Umbilical cord (tissue), 2 donors: ENCODE measurements around the gene KANK2. TPM values are rescaled to one million over a fixed set of nuclear protein-coding genes. Genes with fewer than 3 reads are reported as not detected.
A peak's percentile ranks its signal among the peaks of the same experiment; 100 is the strongest.

Source experiments
- DNase-seq: peaks from one replicate; pipeline ENCODE4 v3.0.0-alpha.2; 2015; ENCODE audit warnings: low spot score
- total RNA-seq: library from RNA; depleted of rRNA; stranded (reverse); fragments of >200 nt; gene quantifications from one replicate; pipeline ENCODE4 v1.2.3, GENCODE V29; 2014; ENCODE audit warnings: low replicate concordance; ENCODE audit not compliant: insufficient read depth

Gene KANK2
- total RNA-seq, 1 donor from 2014 or later = 331 TPM

DNA sequence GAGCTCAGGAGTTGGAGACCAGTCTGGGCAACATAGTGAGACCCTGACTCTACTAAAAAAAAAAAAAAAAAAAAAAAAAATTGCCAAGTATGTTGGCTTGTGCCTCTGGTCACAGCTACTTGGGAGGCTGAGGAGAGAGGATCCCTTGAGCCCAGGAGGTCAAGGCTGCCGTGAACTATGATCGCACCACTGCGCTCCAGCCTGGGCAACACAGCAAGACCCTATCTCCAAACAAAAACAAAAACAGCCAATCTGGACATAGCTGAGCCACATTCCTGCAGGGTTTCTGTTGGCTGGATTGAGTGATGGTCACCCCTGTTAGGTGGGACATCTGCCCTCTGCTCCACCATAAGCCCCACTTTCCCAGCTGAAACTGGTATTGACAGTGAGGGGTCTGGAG, 28.5 kb upstream of the KANK2 start:
- DNase-seq = no peak

DNA sequence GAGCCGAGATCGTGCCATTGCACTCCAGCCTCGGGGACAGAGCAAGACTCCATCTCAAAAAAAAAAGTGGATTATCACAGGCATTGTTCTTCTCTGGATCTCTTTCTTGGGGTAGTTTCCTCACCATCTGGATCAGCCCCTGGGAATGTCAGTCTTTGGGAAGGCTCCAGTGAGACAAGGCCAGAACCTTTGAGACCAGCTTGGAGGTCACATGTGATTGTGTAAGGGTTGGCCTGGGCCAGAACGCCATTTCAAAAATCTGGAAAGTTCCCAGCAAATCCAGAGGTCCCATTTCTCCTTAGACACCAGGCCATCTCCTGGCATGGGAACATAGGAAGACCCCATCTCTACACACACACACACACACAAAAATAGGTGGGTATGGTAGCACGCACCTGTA, 27.8 kb upstream of the KANK2 start:
- no peak for DNase-seq

DNA sequence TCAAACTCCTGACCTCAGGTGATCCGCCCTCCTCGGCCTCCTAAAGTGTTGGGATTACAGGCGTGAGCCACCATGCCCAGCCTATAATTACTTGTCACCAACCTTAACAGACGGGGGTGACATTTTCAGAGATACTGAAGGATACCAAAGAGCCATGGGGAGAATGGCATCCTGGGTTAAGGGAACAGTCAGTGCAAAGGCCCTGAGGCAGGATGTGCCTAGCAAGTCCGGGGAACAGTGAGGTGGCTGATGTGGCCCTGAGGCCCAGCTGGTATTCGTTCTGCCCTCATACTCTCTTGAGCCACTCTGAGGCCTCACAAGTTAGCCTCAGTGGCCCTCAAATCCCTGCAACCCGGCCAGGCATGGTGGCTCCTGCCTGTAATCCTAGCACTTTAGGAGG, 27.1 kb upstream of the KANK2 start:
- DNase-seq = no peak

DNA sequence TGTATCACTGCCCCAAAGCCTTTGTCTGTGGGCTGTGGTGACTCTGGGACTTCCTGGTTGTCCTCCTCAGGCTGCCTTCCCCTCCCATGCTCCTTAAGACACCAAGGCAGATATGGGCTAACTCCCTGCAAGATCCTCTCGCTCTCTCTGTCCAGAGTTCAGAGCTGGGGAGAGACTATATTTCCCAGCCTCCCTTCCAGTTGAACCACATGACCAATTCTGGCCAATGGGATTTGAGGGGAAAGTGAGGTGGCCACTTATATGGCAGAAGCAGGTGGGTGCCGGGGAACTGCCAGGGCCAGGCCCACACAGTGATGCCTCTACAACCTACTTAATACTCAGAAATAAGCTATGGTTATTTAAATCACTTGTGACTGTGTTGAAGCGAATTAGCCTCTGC, 25.9 kb upstream of the KANK2 start:
- no peak for DNase-seq

DNA sequence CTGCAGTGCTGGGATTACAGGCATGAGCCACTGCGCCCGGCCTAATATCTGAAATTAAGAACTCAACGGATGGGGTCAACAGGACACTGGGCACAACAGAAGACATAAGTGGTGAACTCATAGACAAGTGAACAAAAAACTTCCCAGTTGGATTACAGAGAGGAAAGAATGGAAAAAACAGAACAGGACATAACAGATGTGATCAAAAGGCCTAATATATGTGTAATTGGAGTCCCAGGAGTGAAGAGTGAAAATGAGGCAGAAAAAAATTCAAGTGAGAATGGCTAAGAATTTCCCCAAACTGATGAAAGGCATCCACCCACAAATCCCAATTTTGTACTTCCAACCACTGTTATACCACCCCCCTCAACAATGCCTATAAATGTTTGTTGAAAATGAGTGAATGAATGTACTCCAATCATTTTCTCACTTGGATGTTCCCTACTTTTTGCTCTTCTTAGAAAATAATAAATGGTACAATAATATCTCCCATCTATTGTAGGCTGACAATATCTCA, 23.8 kb upstream of the KANK2 start:
- DNase-seq = no peak

DNA sequence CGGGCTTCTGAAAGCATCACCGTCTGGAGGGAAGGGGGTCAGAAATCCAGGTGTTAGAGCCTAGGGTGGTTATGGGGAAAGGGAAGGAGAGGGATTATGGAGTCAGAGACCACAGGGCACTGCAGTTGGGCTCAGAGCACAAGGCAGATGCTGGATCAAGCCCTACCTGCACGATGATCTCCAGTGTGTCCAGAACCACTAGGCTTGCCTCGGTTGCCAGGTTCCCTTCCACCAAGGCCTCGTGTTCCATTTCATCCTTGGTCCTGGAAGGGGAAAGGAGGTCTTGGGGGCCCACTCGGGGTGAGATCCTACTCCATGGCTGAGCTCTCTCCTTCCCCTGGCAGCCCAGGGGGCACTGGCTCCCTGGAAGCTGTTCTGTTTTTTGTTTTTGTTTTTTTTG, 17.0 kb upstream of the KANK2 start:
- DNase-seq = no peak

DNA sequence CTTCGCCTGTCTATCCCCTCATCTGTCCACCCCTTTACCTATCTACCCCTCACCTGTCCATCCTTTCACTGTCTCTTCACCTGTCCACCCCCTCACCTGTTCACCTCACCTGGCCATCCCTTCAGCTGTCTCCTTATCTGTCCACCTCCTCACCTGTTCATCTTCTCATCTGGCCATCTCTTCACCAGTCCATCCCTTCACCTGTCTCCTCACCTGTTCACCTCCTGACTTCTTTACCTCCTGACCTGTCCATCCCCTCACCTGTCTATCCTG, 13.2 kb upstream of the KANK2 start:
- no peak for DNase-seq

DNA sequence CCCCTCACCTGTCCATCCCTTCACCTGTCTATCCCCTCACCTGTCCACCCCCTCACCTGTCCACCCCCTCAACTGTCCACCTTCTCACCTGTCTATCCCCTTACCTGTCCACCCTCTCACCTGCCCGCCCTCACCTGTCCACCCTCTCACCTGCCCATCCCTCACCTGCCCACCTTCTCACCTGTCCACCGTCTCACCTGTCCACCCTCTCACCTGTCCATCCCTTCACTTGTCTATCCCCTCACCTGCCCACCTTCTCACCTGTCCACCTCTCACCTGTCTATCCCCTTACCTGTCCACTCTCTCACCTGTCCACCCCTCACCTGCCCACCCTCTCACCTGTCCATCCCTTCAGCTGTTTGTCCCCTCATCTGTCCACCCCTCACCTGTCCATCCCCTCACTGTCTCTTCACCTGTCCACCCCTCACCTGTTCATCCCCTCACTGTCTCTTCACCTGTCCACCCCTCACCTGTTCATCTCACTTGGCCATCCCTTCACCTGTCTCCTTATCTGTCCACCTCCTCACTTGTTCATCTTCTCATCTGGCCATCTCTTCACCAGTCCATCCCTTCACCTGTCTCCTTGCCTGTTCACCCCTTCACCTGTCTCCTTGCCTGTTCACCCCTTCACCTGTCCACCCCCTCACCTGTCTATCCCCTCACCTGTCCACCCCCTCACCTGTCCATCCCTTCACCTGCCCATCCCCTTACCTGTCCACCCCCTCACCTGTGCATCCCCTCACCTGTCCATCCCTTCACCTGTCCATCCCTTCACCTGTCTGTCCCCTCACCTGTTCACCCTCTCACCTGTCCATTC, 12.7 kb upstream of the KANK2 start:
- no peak for DNase-seq

DNA sequence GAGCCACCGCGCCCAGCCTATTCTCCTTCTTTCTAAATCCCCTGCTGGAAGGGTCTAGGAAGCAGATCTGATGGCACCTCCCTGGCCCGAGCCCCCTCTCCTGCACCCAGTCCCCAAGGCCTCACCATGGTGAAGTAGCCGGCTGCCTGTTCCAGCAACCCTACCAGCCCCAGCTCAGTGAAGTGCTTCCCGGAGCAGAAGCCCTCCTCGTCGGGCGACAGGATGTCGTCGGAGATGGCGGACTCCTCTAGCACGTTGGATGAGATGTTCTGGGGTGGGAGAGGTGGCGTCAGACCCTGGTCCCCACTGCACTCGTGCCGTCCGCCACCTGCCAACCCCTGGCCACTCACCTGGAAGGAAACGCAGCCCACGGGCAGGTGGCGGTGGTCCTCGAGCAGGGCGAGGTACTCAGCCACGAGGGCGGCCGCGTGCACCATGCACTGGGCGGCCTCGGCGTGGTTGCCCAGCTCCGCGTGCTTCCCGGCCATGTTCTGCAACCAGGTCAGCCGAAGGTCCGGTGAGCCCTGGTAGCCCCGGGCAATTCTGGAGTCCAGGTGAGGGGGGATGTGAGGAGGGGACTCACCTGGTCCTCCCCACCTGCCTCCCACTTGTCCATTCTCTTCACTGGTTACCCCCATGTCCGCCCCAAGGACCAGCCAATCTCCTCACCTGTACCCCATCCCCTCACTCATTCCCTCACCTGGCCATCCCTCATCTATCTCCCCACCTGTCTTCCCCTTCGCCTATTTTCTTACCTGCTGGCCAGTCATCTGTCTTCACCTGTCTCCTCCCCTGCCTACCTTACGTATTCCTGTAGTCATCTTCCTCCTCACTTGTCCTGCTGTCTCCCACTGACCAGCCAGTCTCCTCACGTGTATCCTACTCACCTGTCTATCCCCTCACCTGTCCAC, 11.5 kb upstream of the KANK2 start:
- DNase-seq = no peak

DNA sequence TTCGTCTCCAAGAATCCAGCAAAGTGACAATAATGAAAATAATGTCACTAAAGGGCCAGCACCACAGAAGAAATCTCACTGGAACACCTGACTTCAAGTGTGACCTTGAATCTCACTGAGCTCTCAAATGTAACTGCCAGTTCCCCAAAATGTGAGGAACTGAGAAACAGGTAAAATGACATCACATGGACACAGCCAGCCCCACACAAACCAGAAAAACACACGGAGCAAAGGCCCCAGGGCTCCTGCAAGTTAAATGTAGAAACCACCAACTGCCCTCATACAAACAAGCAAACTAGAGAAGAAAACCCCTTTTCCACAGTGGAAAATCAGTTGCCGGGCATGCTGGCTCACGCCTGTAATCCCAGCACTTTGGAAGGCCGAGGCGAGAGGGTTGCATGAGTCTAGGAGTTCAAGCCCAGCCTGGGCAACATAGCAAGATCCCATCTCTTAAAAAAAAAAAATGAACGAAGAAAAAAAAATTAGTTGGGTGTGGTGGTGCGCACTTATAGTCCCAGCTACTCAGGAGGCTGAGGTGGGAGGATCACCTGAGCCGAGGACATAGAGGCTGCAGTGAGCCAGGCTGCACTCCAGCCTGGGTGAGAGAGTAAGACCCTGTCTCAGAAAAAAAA, 8.7 kb upstream of the KANK2 start:
- no peak for DNase-seq

DNA sequence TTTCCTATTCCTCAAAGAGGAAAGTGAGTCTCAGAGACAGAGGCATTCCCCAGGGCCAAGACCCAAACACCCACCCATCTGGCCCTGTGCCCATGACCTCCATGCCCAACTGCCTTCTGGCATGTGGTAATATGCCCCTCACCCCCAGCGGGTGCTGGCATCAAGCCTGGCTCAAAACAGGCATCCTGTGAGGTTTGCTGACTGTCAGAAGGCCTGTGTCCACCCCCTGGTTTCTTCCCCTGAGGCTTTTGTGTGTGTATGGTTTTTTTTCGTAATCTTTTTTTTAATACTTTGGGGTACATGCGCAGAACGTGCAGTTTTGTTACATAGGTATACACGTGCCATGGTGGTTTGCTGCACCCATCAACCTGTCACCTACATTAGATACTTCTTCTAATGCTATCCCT, 7.6 kb upstream of the KANK2 start:
- no peak for DNase-seq

DNA sequence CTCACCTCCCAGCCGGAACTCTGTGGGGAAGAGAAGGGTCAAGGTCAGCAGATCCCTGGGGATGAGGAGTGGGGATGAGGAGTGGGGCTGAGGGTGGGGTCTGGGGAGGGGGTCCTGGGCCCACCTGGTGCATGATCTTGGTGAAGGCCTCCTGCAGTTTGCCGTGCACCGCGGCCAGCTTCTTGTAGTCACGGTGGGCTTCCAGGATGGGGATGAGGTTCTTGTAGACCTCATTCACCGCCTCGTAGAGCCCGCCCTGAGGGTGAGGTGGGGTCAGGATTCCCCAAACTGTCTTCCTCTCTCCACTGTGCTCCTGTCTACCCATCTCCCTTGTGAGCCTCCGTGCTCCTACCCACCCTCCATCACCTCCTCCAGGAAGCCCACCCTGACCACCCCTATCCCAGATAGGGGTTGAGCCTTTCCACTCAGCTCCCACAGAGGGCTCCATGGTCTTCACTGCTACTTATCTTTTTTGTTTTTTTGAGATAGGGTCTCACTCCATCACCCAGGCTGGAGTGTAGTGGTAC, 6.8 kb upstream of the KANK2 start:
- no peak for DNase-seq

DNA sequence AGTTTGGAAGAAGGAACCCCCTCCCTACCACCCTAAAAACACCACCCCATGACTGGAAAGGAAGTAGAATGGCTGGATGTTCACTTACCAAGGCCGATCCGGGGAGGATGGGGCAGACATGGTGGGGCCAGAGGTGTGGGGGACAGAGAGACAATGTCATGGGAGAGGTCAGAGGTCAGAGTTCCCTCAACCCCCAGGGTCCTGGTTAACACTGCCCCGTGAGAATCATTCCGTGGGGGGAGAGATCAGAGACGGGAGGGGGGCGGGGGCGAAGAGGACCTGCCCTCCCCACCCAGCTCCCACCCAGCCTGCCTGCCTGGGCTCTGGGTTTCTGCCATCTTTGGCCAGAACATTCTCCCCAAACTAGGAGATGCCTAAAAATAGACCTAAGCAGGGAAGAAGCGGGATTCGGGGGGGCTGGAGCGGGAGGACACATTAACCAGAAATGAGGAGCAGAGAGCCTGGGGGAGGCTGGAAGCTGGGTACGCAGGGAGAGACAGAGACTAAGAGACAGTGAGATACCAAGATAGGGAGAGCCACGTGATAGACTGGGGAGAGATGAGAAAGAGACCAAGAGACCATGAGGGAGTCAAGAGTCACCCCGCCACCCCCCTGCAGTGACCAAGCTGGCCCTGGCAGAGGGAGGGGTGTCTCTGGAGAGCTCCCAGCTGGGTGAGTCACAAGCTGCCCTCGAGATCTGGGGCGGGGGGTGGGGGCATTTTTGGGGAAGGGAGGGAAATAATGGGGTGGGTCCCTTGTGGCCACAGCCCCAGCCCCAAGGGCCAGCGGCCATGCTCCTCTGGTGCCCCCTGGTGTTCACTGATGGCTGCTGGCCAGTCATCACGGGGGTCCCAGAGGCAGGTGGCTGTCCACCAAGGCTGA, 6.1 kb upstream of the KANK2 start:
- DNase-seq = peak; percentile 94

DNA sequence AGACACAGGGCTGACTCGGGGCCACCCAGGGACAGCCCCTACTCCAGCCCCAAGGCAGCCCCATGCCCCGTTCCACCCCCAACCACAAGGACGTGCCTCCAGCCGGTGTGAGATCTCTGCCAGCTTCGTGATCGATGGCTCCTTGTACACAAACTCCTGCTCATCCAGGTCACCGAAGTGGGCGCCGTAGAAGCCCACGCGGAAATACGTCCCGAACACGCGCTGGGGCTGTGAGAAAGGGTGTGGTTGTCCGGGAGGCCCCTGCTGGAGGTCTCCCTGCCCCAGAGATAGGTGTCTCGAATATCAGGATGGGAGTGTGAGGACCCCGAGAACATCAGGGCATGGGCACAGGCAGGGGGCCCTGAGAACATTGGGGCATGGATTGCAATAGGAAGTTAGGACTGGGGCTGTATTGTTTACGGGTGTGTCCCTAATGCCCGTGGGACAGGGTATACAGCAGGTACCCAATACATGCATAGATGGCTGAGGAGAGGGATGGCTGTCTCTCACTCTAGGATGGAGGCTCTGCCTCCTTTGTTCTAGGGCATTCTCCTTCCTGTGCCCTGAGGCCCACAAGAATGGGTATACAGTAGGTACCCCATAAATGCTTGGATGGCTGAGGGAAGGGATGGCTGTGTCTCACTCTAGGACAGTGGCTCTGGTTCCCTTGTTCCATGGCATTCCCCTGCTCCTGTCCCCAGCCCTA, 5.3 kb upstream of the KANK2 start:
- no peak for DNase-seq

DNA sequence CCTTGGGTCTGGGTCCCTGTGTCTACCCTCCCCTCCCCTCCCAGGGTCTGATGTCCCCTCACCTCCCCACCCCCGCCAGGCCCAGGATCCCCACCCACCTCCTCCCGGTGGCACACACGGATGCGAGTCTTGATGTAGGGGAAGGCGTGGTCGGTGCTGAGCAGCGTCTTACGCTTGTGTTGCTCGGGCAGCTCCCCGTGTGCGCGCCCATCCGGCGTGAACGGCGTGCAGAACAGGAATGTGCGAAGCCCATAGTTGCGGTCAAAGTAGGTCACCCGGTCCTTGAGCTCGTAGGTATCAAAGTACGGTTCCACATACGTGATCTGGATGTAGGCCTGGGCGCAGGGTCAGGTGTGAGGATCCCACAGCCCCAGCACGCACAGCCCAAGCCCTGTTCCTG, 4.4 kb upstream of the KANK2 start:
- DNase-seq = no peak

DNA sequence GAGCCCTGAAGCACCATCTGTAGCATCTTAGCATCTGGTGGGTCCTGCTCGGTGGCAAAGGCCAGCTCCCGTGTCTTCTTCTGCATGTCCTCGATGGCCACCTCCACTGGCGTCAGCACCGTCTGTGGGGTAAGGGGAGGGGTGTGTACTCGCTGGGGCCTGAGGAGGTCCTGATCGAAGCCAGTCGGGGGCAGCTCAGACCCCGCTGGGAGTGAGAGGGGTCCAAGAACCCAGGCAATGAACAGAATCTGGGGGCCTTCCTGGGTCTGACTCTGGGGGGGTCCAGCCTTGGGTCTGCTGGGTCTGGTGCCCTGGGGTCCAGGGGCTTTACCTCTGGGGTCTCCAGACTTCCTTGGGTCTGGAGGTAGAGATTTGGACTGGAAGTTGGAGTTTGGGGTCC, 3.6 kb upstream of the KANK2 start:
- no peak for DNase-seq

DNA sequence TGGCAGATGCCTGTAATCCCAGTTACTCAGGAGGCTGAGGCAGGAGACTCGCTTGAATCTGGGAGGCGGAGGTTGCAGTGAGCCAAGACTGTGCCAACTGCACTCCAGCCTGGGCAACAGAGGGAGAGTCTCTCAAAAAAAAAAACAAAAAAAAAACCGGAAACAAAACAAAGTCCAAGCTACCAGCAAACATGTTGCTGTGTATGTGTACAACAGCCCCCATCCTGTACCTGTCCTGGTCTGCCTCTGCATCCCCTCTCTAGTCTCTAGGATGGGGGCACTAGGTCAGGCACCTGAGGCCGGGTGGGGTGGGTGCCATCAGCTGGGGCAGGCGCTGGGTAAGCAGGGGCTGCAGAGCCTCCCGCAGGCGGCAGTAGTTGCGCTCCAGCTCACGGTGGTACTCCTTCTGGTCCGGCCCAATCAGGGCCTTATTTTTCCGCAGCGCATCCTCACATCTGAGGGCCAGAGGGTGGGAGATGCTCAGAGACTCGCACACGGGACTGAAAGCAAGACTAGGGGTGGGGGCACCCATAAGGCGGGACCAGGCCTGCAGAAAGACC, 2.8 kb upstream of the KANK2 start:
- no peak for DNase-seq

DNA sequence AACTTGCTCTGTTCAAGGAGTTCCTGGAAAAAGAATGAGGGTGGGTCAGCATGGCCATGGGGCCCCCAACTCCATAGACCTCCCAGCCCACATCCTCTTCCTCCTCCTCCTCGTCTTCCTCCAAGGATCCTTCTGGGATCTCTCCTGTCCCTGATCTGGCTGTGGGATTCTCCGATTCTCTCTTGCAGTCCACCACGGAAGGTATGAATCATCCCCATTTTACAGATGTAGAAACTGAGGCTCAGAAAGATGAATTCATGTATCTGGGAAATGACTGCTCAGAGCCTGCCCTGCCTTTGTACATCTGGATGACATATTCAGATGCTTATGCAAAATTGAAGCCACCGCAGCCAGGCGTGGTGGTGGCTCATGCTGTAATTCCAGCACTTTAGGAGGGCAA, 2.2 kb upstream of the KANK2 start:
- no peak for DNase-seq

DNA sequence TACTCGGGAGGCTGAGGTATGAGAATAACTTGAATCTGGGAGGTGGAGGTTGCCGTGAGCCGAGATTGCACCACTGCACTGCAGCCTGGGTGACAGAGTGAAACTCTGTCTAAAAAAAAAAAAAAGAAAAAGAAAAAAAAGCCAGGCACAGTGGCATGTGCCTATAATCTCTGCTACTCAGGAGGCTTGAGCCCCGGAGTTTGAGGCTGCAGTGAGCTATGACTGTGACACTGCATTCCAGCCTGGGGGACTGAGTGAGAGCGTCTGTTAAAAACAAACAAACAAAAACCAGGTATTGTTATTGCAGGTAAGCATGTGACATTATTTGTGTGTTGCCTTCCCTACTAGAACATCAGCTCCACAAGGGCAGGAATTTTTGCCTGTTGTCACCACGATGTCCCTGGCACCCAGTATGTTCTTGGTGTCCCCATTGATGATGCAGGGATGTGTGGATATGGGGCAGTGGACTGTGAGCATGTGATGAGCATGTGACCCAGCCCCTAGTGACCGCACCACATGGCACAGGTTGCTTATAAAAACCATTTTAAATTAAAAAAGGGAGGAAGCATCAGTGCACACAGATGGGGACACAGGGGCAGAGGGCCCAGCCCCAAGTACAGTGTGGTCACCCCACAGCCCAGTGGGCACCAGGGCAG, 1.6 kb upstream of the KANK2 start:
- DNase-seq = no peak

DNA sequence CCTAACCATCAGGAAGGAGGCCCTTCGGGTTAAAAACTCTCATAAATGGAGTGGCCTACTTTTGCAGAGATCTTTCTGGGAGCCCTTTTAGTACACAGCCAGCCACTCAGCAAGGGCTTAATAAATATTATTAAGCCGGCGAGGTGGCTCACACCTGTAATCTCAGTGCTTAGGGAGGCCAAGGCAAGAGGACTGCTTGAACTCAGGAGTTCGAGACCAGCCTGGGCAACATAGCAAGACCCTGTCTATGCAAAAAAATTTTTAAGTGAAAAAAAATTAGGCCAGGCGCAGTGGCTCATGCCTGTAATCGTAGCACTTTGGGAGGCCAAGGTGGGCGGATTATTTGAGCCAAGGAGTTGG, 810 bp upstream of the KANK2 start:
- DNase-seq = no peak
